Skin of body (tissue), 2 donors: ENCODE data around the gene ISY1. TPM values are rescaled to one million over a fixed set of nuclear protein-coding genes. Genes with fewer than 3 reads are reported as not detected.
A peak's percentile ranks its signal among the peaks of the same experiment; 100 is the strongest.
"Not testable (repeated sequence)": the region's sequence is repeated elsewhere in the genome, so short reads cannot be mapped to it uniquely, and the experiment has no call there.

Experiments used
- DNase-seq: peaks from one replicate; lab custom pipeline; 2025; lab: John Stamatoyannopoulos, UW
- total RNA-seq: library from RNA; depleted of rRNA; stranded (reverse); fragments of >200 nt; gene quantifications from one replicate; pipeline ENCODE4 v1.2.3, GENCODE V29; 2014

ISY1 gene
- total RNA-seq, 1 donor from 2014 or later, result 19.5 TPM

DNA sequence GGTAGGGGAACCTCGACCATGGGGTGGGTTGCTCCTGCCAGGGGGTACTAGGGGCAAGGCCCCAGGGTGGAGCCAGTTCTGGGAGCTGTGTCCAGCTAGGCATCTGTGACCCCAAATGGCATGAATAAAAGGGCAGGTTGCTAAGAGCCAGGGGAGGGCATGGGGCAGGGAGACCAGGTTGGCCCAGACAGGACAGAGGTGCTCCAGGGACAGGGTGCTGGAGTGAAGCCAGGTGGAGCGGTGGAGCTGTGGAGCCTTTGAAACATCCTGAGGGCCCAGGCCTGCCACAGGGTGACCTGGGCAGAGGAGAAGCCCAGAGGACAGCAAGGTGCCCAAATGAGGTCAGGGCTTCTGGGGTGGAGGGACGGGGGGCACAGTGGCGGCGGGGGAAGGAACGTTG, 72.6 kb downstream of the ISY1 start:
- DNase-seq, result not testable (repeated sequence)

DNA sequence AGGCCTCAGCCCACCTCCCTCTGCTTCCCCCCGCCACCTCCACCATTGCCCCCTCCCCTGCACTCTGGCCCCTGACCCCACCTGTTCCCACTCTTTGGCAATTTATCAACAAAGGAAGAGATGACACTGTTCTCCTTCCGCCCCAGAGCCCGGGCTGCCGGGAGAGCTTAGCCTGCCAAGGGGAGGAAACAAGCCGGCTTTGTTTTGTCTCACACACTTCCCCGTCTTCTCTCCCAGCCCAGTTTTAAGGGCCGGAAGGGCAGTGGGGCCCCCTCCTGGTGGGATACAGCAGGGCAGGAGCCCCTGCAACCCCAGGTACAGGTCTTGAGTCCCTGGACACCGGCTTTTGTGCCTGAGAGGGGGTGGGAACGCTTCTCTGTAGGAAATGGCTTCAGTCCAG, 73.0 kb downstream of the ISY1 start:
- peak; percentile 10 for DNase-seq

DNA sequence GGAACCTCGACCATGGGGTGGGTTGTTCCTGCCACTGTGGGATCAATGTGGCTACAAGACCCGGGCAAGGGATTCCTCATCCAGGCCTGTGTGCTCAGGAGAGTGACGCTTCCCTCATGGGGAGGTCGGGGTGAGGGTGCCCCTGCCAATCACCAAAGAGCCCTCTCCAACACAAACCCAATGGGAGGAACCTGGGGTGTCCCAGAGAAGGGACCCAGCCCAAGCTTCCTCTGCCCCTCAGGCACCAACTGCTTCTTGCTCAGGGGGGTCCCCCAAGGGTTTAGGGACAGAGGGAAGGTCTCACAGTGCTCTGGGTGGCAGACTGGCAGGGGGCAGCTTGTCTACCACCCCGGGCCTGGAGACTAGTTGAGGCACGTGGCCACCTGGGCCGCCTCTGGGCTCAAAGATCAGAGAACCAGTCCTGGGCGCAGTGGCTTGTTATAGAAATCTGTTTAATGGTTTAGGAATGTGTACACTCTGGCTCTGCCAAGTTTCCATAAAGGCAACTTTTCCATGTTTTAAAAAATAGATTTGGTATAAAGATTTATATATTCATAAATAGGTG, 73.6 kb downstream of the ISY1 start:
- DNase-seq, result peak; percentile 13

DNA sequence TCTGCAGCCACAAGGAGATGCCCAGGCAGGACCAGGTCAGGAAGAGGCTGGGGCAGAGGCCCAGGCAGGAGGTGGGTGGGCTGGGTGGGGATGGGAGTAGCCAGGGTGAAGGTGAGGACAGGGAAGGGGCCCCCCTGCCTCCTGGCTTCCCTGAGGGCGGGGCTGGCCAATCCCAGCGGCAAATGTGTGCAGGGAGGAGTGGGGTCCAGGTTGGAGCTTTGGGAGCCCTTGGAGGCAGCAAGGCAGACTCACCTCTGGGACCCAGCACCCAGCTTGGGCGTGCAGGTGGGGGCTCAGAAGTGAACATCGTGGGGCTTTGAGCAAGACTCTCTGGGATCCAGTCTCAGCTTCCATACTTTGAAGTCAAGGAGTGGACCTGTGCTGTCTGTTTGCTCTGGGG, 75.0 kb downstream of the ISY1 start:
- DNase-seq, result no peak

- no peak for DNase-seq
Measured at GRCh38 chr3:129085165-129085715, 75.6 kb downstream of the ISY1 start.

DNA sequence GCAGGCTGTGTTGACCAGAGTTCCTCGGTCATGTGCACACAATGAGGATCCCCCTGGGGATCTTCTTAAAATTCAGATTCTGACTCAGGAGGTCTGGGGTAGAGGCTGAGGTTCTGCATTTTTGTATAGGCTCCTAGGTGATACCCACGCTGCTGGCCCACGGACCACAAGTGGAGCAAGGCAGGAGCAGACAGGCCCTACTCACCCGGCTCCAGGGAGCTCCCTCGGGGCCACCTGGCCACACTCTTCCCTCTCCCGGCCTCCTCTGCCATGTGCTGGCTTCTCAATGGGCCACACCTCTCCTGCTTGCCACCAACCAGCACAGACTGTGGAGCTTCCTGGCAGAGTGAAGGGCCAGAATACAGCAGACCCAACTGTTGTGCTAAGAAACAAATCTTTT, 76.4 kb downstream of the ISY1 start:
- no peak for DNase-seq

DNA sequence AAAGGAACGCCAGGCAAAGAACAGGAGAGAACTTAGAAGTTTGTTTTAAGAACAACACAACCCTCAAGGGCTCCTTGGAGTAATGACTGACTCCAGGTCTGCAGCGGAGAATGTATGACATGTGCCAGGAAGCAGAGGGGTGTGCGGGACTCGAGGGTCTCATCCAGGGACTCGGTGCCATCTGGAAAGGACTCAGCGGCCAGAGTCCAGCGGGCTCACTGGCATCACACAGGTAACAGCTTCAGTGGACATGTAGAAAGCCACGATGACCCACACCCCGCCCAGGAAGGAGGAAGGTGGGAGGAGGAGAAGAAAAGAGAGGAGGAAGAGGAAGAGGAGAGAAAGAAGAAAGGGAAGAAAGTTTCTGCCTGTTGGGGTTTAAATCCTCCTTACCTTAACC, 78.8 kb downstream of the ISY1 start:
- no peak for DNase-seq

- DNase-seq, result no peak
Measured at GRCh38 chr3:129081503-129081902, 79.4 kb downstream of the ISY1 start.

DNA sequence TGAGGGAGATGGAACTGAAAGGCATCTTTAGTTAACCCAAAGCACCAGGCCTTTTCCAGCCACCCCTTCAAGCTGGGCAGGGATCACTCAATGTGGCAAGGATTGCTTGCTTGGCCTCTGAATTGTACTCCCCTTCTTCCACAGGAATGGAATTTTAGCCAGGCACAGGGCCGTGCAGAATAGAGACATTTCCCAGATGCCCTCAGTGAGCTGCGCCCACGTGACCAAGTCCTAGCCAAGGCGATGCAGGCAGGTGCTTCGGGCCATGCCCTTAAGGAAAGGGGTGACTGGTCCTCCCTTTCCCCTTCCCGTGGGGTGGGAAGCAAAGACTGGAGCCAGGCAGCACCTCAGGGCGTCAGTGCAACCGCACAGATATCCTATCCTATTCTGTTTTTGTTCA, 82.4 kb downstream of the ISY1 start:
- no peak for DNase-seq

Other genes starting within 250 kb of the ISY1 start
- gene CFAP92, start 167.0 kb downstream of the ISY1 start, total RNA-seq, result 0.30 TPM
- 0.79 TPM for gene EFCC1, start 159.8 kb downstream of the ISY1 start, total RNA-seq
- 0.49 TPM for gene GP9, start 100.3 kb downstream of the ISY1 start, total RNA-seq
- gene RAB43, start 39.3 kb downstream of the ISY1 start, total RNA-seq, result 3.9 TPM
- 254 TPM for gene CNBP, start 22.8 kb upstream of the ISY1 start, total RNA-seq
- 130 TPM for gene COPG1, start 88.5 kb upstream of the ISY1 start, total RNA-seq
- 21.2 TPM for gene HMCES, start 117.8 kb upstream of the ISY1 start, total RNA-seq